ENCODE measurements around the gene MRPL46.

DNA sequence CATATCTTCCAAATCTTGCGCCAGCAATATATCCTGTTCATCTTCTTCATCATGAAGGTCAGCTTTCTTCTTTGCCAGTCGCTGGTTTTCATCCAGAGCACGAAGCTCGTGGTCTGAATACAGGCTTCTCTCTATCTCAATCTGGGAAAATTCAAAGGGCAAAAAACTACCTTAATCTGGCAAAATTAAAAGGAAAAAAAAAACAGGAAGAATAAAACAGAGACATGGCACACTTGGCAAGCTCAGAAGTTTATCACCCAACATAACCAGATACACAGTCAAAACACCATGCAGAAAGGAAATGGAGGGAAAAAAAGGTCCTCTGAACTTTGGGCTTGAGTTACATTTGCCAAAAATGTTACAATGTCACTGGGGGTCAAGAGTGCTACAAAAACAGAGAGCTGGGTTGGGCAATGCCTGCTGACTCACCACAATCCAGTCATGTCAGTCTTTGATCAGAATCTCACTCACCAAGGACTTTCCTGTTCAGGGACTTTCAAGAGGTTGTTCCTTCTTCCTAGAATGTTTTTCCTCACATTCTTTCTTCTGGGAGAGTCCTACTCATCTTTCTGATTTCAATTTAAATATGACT lies 1.5 kb downstream of the MRPL46 start:
- no peak for TF ChIP-seq TAF1 (IDR thresholded peaks at IDR 0.05; ENCODE audit: borderline replicate concordance, low read depth, low read length)
- TF ChIP-seq POLR2A (IDR thresholded peaks at IDR 0.05; ENCODE audit: low read depth, low read length): no peak
- no peak for TF ChIP-seq POLR2AphosphoS5 (IDR thresholded peaks at IDR 0.05; ENCODE audit: low read depth, low read length)
